NCI-H446 treated with DMSO at 0.1 percent for 48 hours (cell line): ENCODE results near the gene SYTL4.

Experiments
- DNase-seq: peaks from one replicate; lab custom pipeline; 2025; lab: John Stamatoyannopoulos, UW

The SYTL4 gene

DNA sequence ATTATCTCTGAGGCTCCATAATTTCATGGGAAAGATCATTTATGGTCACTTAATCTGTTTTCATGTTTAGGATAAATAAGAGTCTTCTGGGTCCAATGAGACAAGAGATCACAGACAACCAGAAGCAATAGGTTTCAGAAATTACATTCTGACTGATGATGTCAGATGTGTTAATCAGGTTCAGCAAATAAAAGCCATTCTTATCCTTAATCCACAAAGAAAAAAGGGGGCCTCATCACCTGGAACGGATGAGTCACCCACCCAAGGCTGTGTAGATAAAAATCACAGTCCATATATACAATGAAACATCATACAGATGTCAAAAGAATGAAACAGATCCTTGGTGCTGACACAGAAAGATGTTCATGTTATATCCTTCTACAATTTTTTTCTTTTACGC lies 36.6 kb downstream of the SYTL4 start:
- no peak for DNase-seq

DNA sequence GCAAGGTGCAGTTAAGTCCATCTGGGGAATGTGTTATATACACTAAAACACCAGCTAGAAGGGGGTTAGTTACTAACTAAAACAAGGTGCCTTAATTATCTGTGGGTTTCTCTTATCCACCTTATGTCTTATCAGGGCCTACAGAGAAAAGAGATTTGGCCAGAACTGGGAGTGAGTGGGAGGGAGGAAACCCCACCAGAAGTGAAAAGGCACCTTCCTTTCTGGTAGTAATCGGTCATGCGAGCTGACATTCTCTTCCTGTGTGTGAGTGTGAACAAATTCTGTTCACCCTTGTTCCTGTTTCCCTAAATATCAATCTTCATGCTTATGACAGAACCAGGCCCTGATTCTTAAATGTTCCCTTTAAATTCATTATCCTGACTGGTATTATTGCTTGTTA lies 44.4 kb downstream of the SYTL4 start:
- no peak for DNase-seq

DNA sequence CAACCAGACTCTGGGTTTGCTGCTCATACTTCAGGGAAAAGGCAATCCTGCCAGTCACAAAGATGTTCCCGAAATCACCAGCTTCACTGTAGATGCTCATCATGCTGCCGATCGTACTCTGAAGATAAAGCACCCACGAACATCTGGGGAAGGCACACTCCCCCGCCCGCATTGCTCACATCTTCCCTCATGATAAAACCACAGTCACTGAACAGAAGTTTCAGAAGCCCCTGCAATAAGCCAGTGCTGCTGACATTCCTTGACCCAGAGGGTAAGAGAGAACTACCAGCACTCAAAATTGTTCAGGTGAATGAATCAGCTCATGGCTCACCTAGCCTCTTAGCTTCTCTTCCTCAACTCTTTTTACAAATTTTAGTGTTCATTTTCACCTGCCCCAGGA lies 44.8 kb downstream of the SYTL4 start:
- DNase-seq: no peak

DNA sequence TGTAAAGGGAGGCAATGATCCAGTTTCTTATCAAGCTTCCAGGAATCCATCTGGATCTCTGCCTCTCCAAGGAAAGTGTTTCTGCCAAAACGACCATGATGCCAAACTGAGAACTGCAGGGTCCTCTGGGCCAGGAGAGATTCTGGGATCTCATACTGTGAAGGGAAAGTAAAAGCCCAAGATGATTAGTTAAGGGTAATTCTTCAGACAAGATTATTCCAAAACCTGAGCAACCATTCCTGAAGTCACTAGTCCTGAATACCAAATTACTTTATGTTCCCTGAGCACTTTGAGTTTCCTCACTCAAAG lies 46.0 kb downstream of the SYTL4 start:
- no peak for DNase-seq

DNA sequence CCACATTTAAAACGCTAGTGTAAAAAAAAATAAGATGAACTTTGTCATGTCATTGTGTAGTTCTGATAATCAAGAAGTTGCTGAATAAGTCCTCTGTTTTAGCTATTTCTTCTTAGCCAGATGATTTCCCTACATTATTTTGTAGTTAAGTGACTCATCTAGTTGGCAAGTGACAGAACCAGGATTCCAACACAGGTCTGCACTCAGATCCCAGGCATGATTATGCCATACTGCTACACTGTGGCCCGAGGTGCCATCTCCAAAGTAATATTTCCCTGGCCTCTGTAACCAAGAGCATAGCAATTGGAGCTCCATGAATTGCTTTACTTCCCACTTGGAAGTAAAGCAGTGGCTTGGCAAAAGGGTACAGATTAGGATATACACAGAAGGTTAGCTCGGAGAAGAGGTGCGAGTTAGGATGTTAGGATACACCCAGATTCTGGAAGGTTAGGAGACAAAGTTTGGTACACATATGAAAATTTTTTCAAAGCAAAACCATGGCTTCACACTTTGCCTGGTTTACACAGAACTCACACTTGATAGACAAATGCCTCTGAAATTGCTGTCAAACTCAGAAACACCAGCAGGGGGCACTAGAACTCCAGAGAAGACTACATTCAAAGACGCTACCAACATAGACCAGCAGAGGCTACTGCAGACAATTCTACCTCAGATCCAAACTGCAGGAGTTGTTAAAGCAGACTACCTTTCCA lies 46.5 kb downstream of the SYTL4 start:
- no peak for DNase-seq

DNA sequence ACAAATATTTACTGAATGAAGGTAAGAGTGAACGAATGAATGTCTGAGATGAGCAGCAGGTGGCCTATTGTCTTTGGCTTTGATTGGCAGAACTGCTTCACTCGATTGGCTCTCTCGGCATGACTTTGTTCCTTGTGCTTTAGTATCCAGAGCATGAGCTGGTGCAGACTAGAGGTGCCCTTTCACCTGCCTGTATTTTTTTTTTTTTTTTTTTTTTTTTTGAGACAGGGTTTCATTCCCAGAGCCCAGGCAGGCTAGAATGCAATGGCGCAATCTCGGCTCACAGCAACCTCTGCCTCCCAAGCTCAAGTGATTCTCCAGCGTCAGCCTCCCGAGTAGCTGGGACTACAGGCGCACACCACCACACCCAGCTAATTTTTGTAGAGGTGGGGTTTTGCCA lies 49.0 kb downstream of the SYTL4 start:
- DNase-seq: no peak

DNA sequence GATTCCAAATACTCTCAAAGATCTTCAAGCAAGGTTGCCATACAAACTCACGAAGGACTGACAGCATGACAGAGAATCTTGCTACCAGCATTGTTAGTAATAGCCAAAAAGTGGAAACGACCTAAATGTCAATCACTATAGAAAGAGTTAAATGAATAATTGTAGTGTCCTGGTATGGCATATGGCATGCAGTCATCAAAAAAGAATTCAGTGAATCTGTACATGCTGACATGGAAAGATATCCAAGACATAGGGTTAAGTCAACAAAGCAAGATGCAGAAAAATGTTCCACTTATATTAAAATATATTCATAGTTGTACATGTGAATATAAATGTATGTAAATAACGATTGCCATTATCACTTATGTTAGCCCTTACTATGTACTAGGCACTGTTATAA lies 50.3 kb downstream of the SYTL4 start:
- no peak for DNase-seq

DNA sequence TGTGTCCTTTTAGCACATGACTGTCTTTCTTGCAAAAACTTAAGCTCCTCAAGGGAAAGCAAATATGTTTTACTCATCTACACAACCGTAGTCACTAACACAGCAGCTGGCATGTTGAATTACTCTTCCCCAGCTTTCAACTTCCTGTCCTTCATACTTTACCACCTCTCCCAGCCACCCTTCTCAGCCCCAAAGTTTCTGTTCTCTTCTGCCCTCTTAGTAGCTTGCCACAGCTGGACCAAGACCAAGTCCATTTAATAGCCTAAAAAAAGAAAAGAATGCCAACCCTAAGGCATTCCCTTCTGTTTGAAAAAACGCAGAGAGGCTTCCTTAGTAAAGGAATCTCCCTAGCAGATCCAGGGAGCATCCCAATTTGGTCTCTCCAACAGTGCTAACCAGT lies 51.2 kb downstream of the SYTL4 start:
- DNase-seq: no peak

DNA sequence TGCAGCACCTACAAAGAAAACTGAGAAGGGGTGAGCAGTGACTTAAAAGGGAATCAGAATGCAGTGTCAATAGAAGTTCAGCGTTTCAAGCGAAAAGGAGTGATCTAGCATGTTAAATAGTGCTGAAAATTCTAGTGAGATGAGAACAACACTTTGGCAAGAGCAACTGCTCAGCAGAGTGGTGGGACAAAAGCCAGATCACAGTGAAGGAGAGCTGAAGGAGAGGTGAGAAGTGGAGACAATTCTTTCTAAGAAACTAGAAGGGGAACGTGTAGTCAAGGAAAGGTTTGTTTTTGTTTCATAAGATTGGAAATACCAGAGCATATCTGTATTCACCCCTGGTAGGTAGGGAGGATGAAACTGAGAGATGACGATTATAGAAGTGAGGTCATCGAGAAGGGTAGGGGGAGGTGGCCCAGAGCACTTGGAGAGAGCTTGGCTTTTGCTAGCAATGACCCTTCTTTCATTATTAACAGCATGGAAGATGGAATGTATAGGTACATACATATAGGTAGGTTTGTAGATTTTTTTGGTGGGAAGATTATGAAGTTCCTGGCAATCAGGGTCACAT lies 54.2 kb downstream of the SYTL4 start:
- no peak for DNase-seq

DNA sequence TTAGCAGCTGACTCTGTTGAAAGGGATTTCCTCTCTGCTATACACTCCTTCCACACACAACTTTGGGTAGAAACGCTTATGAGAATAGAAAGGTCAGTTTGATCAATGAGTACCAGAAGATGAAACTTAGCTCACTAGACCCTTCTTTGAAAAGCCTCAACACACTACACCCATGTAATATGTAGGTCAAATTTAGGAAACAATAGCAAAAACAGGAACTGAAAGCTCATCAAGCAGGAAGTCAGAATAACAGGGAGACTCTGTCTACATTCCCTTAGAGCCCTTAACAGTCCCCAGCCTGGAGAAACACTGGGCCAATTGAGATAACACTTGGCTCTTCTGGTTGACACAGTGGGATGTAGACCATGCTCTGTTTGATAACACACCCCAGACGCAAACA lies 57.2 kb downstream of the SYTL4 start:
- no peak for DNase-seq

DNA sequence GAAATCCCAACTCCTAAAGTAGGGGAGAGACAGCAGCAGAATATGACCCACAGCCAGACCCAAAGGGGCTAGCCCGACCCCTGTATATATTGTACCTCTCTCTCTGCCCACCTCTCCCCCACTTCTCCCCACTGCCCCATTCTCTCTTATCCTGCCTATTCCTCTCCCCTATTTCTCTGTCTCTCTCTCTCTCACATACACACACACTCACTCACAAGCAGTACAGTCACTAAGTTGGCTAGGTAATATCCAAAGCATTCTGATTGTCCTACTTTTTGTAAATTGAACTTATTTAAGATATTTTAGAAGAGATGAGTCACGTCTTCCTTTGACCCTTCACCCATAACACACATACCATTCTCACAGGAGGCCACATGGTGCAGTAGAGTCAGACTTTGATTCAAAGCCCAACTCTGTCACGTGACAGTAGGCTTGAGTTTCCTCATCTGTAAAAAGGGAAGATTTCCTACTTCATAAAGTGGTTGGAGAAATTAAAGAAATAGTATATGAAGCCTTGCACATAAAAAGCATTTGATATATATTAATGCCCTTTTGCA lies 58.4 kb downstream of the SYTL4 start:
- DNase-seq: no peak

DNA sequence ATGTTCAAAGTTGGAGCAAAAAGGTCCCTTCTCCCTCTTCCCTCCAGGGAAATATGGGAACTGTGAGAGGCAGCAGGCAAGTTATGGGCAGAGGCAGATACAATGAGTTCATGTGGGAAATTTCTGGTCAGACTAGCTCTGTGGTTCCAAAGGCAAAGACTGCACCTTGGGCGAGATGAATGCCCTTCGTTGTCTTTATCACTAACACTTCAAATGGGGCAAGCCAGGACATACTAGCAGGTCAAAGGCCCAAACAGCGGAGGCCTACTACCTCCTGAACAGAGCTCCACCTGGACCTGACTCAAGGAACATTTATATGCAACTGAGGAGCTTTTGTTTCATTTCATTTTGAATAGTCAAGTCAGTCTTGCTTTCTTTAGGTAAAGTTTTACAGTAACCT lies 59.0 kb downstream of the SYTL4 start:
- DNase-seq: no peak

DNA sequence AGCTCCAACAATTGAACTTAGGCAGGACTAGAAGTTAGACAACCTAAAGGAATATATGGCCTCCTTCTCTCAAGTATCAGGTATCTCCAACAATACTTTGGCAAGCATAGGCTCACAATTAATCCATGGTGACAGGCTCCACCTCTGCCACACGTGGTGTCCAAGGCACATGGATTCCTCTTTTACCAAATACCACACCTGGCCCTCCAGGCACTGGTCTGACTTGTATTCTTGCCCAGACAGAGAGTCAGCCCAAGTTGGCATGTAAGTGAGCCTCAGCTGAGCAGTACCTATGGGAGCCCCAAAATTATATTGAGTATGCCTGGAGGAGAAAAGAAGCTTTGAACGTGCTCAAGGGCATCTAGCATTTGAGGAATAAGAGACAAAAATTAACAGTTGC lies 68.3 kb downstream of the SYTL4 start:
- DNase-seq: no peak

DNA sequence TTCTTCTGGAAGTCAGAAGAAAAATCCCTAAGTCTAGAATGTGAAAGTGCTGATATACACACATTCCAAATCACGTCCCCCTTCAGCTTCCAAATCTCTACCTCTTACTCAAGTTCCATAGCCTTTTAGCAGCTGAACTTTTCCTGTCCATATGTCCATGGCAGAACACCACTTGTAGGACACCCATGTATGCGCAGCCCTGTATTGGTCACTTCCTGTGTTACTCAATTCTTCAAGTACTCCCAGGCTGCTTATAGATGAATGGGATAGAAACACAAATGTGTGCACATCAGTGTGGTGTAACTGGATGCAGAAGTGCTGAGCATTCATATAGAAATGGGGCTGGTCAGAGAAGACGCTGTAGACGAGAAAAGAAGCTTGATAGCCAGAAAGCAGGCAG lies 69.1 kb downstream of the SYTL4 start:
- DNase-seq: no peak

DNA sequence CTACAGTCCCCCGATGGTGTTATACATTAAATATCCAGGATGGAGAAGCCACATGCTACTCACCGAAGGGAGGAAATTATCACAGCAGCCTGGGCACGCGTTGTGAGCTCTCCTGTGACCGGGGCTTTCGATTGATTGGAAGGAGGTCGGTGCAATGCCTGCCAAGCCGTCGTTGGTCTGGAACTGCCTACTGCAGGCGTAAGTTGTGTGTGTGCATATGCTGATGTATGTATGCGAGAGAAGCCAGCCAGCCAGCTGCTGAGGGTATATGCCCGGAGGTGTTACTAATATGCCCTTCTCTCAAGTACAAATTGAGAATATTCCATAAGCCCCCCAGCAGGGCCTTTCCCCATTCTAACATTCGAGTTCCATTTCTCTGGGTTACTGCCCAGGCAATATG lies 69.8 kb downstream of the SYTL4 start:
- DNase-seq: no peak

DNA sequence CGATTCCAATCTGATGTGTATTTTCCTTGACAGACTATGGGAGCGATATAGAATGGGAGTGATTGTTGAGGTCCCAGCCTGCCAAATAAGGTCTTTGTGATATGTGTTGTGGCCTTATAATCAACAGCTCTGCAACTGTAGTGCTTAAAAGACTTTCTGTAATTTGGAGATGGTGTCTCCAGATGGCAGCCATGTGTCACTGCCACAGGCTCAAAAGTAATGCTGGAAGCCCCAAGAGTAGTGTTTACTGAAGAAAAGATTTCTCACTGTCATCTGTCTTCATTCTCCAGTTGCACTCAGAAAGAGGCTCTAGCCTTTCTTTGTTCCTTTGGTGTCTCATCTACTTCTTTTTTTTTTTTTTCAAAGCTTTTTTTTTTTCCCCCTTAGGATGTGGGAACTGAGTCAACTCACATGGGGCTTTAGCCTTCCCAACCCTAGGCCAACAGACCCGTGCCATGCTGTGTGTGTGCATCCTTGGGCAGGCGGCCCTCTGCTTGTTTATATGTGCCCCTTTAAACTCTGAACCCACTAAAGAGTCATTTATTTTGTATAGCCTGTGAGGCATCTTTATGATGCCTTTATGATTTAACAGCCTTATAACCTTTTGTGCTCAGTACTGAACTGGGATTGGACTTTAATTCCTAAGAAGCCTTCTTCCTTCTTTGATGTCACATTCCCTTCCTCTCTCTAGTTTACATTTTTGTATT lies 72.3 kb downstream of the SYTL4 start:
- peak; percentile 49 for DNase-seq

DNA sequence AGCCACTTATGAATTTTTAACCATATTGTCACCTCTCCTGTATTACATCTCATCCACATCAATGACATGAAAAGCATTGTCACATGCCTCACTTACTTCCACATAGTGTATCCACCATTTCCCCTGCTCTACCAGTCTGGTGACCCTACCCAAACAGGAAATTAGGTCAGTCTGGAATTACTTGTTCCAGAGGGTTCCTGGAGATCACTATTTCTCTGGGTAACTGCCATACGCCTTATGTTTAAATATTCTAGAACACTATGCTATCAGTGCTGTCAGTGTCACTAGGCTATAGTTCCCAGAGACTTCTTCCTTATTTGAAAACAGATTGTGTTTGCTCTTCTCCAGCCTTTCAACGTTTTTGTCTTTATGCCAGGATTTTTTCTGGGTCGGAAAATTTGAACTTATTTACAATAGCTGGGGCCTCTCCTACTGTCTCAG lies 73.0 kb downstream of the SYTL4 start:
- peak; percentile 16 for DNase-seq

DNA sequence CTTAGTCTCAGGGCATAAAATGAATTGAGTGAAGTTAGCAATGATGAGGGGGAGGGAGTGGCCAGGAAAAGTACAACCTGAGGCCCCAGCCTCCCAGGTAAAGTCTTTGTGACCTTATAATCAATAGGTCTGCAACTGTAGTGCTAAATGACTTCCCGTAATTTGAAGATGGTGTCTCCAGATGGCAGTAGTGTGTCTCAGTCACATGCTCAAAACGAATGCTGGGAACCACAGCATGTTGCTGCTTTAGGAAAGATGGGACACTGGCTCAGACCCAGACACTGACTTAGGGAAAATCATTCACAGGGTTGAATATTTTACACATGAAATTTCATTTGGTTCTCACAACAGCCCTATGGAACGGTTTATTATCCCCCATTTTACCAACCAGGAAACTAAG lies 77.7 kb downstream of the SYTL4 start:
- DNase-seq: peak; percentile 11

DNA sequence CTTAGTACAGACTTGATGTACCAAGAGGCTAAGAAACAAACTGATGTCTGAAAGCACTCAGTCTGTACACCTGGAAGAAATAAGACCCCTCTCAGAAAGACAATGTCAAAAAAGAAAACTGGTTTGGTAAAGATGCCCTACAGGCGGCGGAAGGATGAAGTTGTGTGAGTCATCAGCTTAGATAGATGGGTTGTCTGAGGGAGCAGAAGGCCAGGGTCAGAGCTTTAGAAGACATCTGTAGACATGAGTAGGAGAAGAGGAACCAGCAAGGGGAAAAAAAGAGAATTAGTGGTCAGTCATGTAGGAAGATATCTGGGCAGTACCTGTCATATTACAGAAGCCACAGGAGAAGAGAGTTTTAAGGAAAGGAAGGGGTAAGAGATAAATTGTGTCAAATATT lies 79.7 kb downstream of the SYTL4 start:
- no peak for DNase-seq

DNA sequence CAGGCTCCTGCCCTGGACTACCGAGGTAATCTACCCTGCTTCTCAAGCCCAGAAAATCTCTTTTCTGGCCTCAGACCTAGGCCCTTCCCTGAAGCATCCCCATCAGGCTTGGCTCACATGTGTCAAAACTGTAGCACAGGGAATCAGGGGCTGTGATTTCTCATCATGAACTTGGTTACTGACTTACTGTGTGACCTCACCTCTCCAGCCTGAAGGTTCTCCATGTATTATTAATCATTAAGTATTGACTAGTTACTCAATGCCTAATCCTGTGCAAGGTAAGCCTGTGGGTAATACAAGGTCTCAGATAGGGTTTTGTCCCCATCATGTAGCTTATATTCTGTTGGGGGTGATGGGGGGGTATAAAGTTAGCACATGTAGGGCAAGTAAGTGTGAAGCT lies 81.1 kb downstream of the SYTL4 start:
- no peak for DNase-seq

DNA sequence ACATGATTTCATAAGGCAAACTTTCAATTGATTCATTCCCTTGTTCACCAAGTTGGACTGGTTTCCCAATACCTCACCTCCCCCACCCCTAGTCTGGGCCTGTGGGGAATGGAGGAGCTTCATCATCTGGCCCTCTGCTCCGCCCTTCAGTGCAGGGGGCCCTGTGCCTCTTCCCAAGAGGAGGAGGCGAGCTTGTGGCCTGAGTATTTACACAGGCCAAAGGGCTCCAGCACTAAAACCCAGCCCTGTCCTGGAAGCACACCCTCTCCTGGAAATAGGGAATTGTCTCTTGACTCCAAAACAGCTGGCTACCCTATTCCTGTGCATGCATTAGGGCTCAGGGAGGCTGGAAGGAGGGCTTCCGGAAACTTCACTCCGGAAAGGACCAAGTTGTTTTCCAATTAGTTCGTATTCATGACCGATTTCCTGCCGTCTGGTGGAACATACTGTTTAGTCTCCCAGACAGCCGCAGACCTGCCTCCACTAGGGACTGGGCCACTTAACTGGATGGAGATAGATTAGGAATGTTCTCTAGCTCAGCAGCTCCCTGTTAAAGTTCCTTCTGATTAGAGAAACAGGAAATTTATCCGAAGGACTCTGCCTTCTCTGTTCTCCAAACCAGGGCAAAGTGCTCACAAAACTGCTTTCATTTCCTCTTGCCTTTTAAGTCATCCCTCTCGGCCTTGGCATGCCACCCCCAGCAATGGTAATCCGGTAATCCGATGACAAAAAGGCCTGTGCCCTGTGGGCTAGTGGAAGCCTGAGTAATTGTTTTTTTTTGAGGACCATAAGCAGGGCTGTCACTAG lies 82.2 kb downstream of the SYTL4 start:
- no peak for DNase-seq
